Measurements from ENCODE around the gene PCGF2. TPM values are rescaled to one million over a fixed set of nuclear protein-coding genes. Genes with fewer than 3 reads are reported as not detected.

The PCGF2 gene
- total and polyA plus RNA-seq, 2 of the 8 experiments (the other 6 are each of a cell fraction or from before 2014, with no cell fraction given): 42.1 to 93.3 TPM

DNA sequence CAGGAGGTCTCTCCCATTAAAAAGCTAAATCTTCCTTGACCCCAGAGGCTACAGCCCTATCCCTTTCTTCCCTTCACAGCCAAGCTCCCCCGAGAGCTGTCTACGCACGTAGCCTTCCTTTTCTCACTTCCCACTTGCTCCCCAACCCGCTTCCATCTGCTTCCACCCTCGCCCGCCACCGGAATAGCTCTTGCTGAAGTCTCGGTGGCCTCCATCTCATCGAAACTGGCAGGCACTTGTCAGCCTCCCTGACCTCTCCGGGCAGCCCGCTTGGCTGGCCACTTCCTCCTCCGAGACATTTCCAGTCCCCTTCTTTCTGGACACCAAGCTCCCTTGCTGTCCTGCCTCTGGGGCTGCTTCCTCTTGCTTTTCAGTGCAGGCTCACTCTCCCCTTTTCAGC, 62.6 kb downstream of the PCGF2 start:
- no peak overlapping the region for H4K5ac ChIP-seq (ENCODE audit: insufficient read length, low read depth, low read length)
- H3K14ac ChIP-seq (ENCODE audit: insufficient read length): no peak overlapping the region
- H2BK15ac ChIP-seq (ENCODE audit: low read length): no peak overlapping the region
- WGBS, 2 experiments (ENCODE audit: extremely low coverage in 1 of 2, insufficient coverage in 1 of 2, insufficient read length in 1 of 2, insufficient replicate concordance in 2 of 2, low coverage in 1 of 2, low lambda C conversion rate in 2 of 2, missing lambda C conversion rate in 1 of 2): 81% methylated on average over 12 of the region's 12 CpGs; no CpG with 5 or more reads in 1 of the 2 experiments
- H3K4me1 ChIP-seq (replicated peaks in 1 of 4; ENCODE audit: control insufficient read depth in 3 of 4, insufficient read depth in 4 of 4, low read length in 3 of 4): no peaks in the 10 kb centered on the region
- no peaks in the 10 kb centered on the region for H3K23me2 ChIP-seq (ENCODE audit: low read depth, low read length)
- CTCF ChIA-PET (ENCODE audit: partially characterized antibody): interaction anchor here (0.6 to 14.5 kb wide), 6 partner anchors 8 to 101 kb away, joined by 3 to 141 read pairs (median 4); no protein-coding TSS in a partner anchor
- no peaks in the 10 kb centered on the region for H3K79me2 ChIP-seq (ENCODE audit: control insufficient read depth in 1 of 2, insufficient read depth in 2 of 2, low read length in 2 of 2)
- peaks cover 0 to 8% (median under 1%) of the 10 kb centered on the region in 4 experiments; a peak in 2 of 7 replicates for H3K27me3 ChIP-seq (replicated peaks in 1 of 4; ENCODE audit: control insufficient read depth in 3 of 4, extremely low read depth in 1 of 4, insufficient read depth in 3 of 4, low read length in 3 of 4)
- H4K91ac ChIP-seq (replicated peaks; ENCODE audit: insufficient read length, low read length): no peak overlapping the region
- no peak overlapping the region for H3K27ac ChIP-seq (ENCODE audit: low read depth, low read length)
- H2AK5ac ChIP-seq (ENCODE audit: low read depth, low read length): no peak overlapping the region; the same call in 1 of the 2 replicates
- POLR2A ChIA-PET (ENCODE audit: partially characterized antibody): interaction anchor here (1.2 kb wide), 3 partner anchors 50 to 168 kb away, joined by 3 to 5 read pairs (median 3); partner anchors contain the start of gene RPL23
- no peaks in the 10 kb centered on the region for H3K79me1 ChIP-seq (ENCODE audit: low read depth, low read length)
- FAIRE-seq (no peak), DNase-seq (ENCODE audit: low read depth in 1 of 2, low spot score in 2 of 2) (no peak)
- H3K9ac ChIP-seq (replicated peaks in 1 of 4; ENCODE audit: extremely low read depth in 1 of 4, low read depth in 3 of 4, low read length in 3 of 4): no peak overlapping the region
- H3K9me3 ChIP-seq (ENCODE audit: insufficient read depth in 2 of 2, low read depth in 1 of 2, low read length in 1 of 2): no peaks in the 10 kb centered on the region
- H3K23ac ChIP-seq (ENCODE audit: insufficient read length): no peak overlapping the region
- no peak overlapping the region for H3K56ac ChIP-seq (replicated peaks; ENCODE audit: insufficient read length, low read depth, low read length)
- no peak overlapping the region for H3K4me2 ChIP-seq (ENCODE audit: insufficient read depth in 1 of 2, low read depth in 2 of 2, low read length in 2 of 2)
- H3K18ac ChIP-seq (ENCODE audit: extremely low read depth, low read length): no peak overlapping the region
- H3K4me3 ChIP-seq (ENCODE audit: extremely low read depth in 1 of 4, insufficient read depth in 2 of 4, low read depth in 3 of 4, low read length in 4 of 4): no peak overlapping the region
- H2BK20ac ChIP-seq (ENCODE audit: low read length): no peak overlapping the region
- no peaks in the 10 kb centered on the region for H3K36me3 ChIP-seq (ENCODE audit: control insufficient read depth in 2 of 4, insufficient read depth in 4 of 4, low read length in 3 of 4)
- H3K4ac ChIP-seq (replicated peaks; ENCODE audit: insufficient read length, low read depth, low read length): no peak overlapping the region
- H2BK12ac ChIP-seq (ENCODE audit: low read depth, low read length): no peak overlapping the region
- no peak overlapping the region for H2BK120ac ChIP-seq (replicated peaks; ENCODE audit: low read depth, low read length)
- no peaks in the 10 kb centered on the region for H4K20me1 ChIP-seq (replicated peaks in 1 of 2; ENCODE audit: control insufficient read depth in 1 of 2, insufficient read depth in 2 of 2, low read length in 2 of 2)
- no peak overlapping the region for H2BK5ac ChIP-seq (ENCODE audit: low read depth, low read length)
- H4K8ac ChIP-seq (ENCODE audit: extremely low read depth, insufficient read depth, low read length): peak overlapping the region; percentile 69; the same call in 1 of the 2 replicates
- no peak overlapping the region for H2AFZ ChIP-seq (ENCODE audit: low read length)
- TF ChIP-seq BRCA1 (IDR thresholded peaks at IDR 0.05; ENCODE audit: low read depth, low read length) (no peak), KDM5A (IDR thresholded peaks at IDR 0.05; ENCODE audit: low read length) (no peak), JUN (IDR thresholded peaks at IDR 0.05; ENCODE audit: low read depth, low read length) (no peak), SP2 (IDR thresholded peaks at IDR 0.05; ENCODE audit: low read length) (no peak), SIX5 (IDR thresholded peaks at IDR 0.05; ENCODE audit: low read depth, low read length) (no peak), ZNF274 (IDR thresholded peaks at IDR 0.05; ENCODE audit: borderline replicate concordance, extremely low read depth, low read length) (no peak), NANOG (IDR thresholded peaks at IDR 0.05; ENCODE audit: insufficient read depth, low read depth, low read length, poor library complexity, severe bottlenecking) (no peak), POU5F1 (IDR thresholded peaks at IDR 0.05; ENCODE audit: low read depth, low read length) (no peak), RAD21 (IDR thresholded peaks at IDR 0.05 in 1 of 2, conservative IDR thresholded peaks at IDR 0.05 in 1 of 2; ENCODE audit: low read depth in 2 of 2, low read length in 2 of 2) (no peak), TEAD4 (IDR thresholded peaks at IDR 0.05; ENCODE audit: low read depth, low read length) (no peak), HDAC2 (IDR thresholded peaks at IDR 0.05; ENCODE audit: borderline replicate concordance in 1 of 2, low read depth in 2 of 2, low read length in 2 of 2) (no peak), TAF1 (IDR thresholded peaks at IDR 0.05; ENCODE audit: low read depth, low read length) (no peak), CEBPB (IDR thresholded peaks at IDR 0.05; ENCODE audit: low read depth, low read length) (no peak)
- TF ChIP-seq, protein P1, sequence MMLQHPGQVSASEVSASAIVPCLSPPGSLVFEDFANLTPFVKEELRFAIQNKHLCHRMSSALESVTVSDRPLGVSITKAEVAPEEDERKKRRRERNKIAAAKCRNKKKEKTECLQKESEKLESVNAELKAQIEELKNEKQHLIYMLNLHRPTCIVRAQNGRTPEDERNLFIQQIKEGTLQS (IDR thresholded peaks at IDR 0.05; ENCODE audit: insufficient read depth, low read depth, low read length): no peak
